Caco-2 (cell line): Measurements from ENCODE around the gene ADCYAP1R1. TPM values are rescaled to one million over a fixed set of nuclear protein-coding genes. Genes with fewer than 3 reads are reported as not detected.

Source experiments
- BruUV-seq: library from RNA; stranded (reverse); fragments of 400-500 nt; replicated peaks from 2 replicates; lab custom pipeline; 2021; lab: Mats Ljungman, UMichigan
- CTCF ChIA-PET: fragments of 300-600 bp; sonication (Branson Sonifier 250); formaldehyde crosslinking; loops from one replicate; lab custom pipeline; 2022; ENCODE audit warnings: antibody characterized with exemption; lab: Charles Lee
- POLR2A ChIA-PET: fragments of 300-600 bp; sonication (Branson Sonifier 250); formaldehyde crosslinking; loops from one replicate; lab custom pipeline; 2022; ENCODE audit warnings: antibody characterized with exemption; lab: Charles Lee
- DNase-seq, 2 experiments: peaks; one replicate each; pipeline versions ENCODE4 v3.0.0 to v3.0.0-alpha.2; 2020 to 2022
- H3K27me3 ChIP-seq: replicated peaks from 2 replicates; pipeline ENCODE4 v1.6.0; 2011; ENCODE audit warnings: low read length; ENCODE audit not compliant: control insufficient read depth, insufficient read depth
- H3K36me3 ChIP-seq: 2 replicates; pipeline ENCODE4 v1.5.1; 2011; ENCODE audit warnings: low read length; ENCODE audit not compliant: control insufficient read depth, insufficient read depth
- H3K4me1 ChIP-seq: fragments of 250-450 bp; sonication (Bioruptor Pico); 2 replicates; pipeline ENCODE4 v1.5.1; 2020; ENCODE audit warnings: mild to moderate bottlenecking
- H3K4me3 ChIP-seq: 2 replicates; pipeline ENCODE4 v1.5.1; 2011; ENCODE audit warnings: low read depth, mild to moderate bottlenecking, control low read depth, low read length
- H3K9me3 ChIP-seq: fragments of 250-450 bp; sonication (Bioruptor Pico); 2 replicates; pipeline ENCODE4 v1.5.1; 2020; ENCODE audit warnings: mild to moderate bottlenecking, moderate library complexity
- H3K27ac Mint-ChIP-seq: one replicate; pipeline ENCODE4 v1.8.0; 2022; ENCODE audit warnings: mixed read lengths; ENCODE audit not compliant: unreplicated experiment
- H3K27me3 Mint-ChIP-seq: one replicate; pipeline ENCODE4 v1.8.0; 2022; ENCODE audit warnings: mixed read lengths; ENCODE audit not compliant: insufficient read depth, unreplicated experiment
- H3K36me3 Mint-ChIP-seq: one replicate; pipeline ENCODE4 v1.8.0; 2022; ENCODE audit warnings: mild to moderate bottlenecking, mixed read lengths; ENCODE audit not compliant: insufficient read depth, unreplicated experiment
- H3K4me1 Mint-ChIP-seq: one replicate; pipeline ENCODE4 v1.8.0; 2022; ENCODE audit warnings: low read depth, mixed read lengths; ENCODE audit not compliant: unreplicated experiment
- H3K4me3 Mint-ChIP-seq: one replicate; pipeline ENCODE4 v1.8.0; 2022; ENCODE audit warnings: mild to moderate bottlenecking, moderate library complexity, mixed read lengths; ENCODE audit not compliant: unreplicated experiment
- H3K9me3 Mint-ChIP-seq: one replicate; pipeline ENCODE4 v1.8.0; 2022; ENCODE audit warnings: mixed read lengths; ENCODE audit not compliant: unreplicated experiment
- CTCF ChIP-seq, 2 experiments: fragments of 200-600 bp in 1 of 2; IDR thresholded peaks; 1 replicate in 1 of 2; 2 replicates in 1 of 2; pipeline versions ENCODE4 v1.5.1 to v1.8.0; 2011 to 2022; ENCODE audit warnings: antibody characterized with exemption in 1 of 2, control low read depth in 1 of 2, inconsistent platforms in 1 of 2, low read depth in 1 of 2, low read length in 1 of 2, mild to moderate bottlenecking in 1 of 2, moderate library complexity in 1 of 2; ENCODE audit not compliant: insufficient read depth in 1 of 2, severe bottlenecking in 1 of 2, unreplicated experiment in 1 of 2
- intact Hi-C: fragments of 100-400 bp; cut with micrococcal nuclease; formaldehyde crosslinking; loops from one replicate; pipeline ENCODE4 v1.10.0; 2022; ENCODE audit not compliant: unreplicated experiment
- total RNA-seq: library from RNA; stranded (reverse); gene quantifications from 2 replicates; pipeline ENCODE4 v1.2.3, GENCODE V29; 2022

Gene ADCYAP1R1
- total RNA-seq, 1 experiment from 2014 or later: not detected

GRCh38 chr7:31106303-31107105, 54.4 kb downstream of the ADCYAP1R1 start:
- Mint-ChIP-seq H3K9me3 (no peaks in the 10 kb centered on the region), H3K36me3 (no peaks in the 10 kb centered on the region), H3K4me3 (no peak overlapping the region), H3K27ac (no peak overlapping the region), H3K4me1 (no peaks in the 10 kb centered on the region), H3K27me3 (peaks cover 22% of the 10 kb centered on the region)
- no peak overlapping the region for H3K4me3 ChIP-seq
- TF ChIP-seq CTCF (IDR thresholded peaks at IDR 0.05; ENCODE audit: insufficient read depth in 1 of 2, low read depth in 1 of 2, low read length in 1 of 2, severe bottlenecking in 1 of 2, unreplicated experiment in 1 of 2): no peak
- H3K4me1 ChIP-seq: no peaks in the 10 kb centered on the region
- no peaks in the 10 kb centered on the region for H3K9me3 ChIP-seq
- intact Hi-C loops: no loop called here
- no TSS peak for BruUV-seq
- ChIA-PET CTCF (interaction anchor here (1.3 kb wide), 1 partner anchor 16 kb away, joined by 4 read pairs; no protein-coding TSS in a partner anchor), POLR2A (no interaction called here)
- peak in 1 of 2 experiments; percentile 19 for DNase-seq
- H3K36me3 ChIP-seq: no peaks in the 10 kb centered on the region
- peaks cover 3% of the 10 kb centered on the region for H3K27me3 ChIP-seq

GRCh38 chr7:31107106-31108090, 55.3 kb downstream of the ADCYAP1R1 start:
- Mint-ChIP-seq H3K9me3 (no peaks in the 10 kb centered on the region), H3K27ac (no peak overlapping the region), H3K27me3 (peaks cover 22% of the 10 kb centered on the region), H3K4me1 (no peaks in the 10 kb centered on the region), H3K36me3 (no peaks in the 10 kb centered on the region), H3K4me3 (no peak overlapping the region)
- POLR2A ChIA-PET: no interaction called here
- peak in 1 of 2 experiments; percentile 14 for DNase-seq
- CTCF ChIA-PET: interaction anchor here (1.3 kb wide), 1 partner anchor 15 kb away, joined by 4 read pairs; no protein-coding TSS in a partner anchor
- no peaks in the 10 kb centered on the region for H3K36me3 ChIP-seq
- H3K27me3 ChIP-seq: peaks cover 3% of the 10 kb centered on the region
- no peaks in the 10 kb centered on the region for H3K9me3 ChIP-seq
- TF ChIP-seq CTCF (IDR thresholded peaks at IDR 0.05; ENCODE audit: insufficient read depth in 1 of 2, low read depth in 1 of 2, low read length in 1 of 2, severe bottlenecking in 1 of 2, unreplicated experiment in 1 of 2): no peak
- intact Hi-C loops: no loop called here
- no peaks in the 10 kb centered on the region for H3K4me1 ChIP-seq
- no peak overlapping the region for H3K4me3 ChIP-seq
- no TSS peak for BruUV-seq

DNA sequence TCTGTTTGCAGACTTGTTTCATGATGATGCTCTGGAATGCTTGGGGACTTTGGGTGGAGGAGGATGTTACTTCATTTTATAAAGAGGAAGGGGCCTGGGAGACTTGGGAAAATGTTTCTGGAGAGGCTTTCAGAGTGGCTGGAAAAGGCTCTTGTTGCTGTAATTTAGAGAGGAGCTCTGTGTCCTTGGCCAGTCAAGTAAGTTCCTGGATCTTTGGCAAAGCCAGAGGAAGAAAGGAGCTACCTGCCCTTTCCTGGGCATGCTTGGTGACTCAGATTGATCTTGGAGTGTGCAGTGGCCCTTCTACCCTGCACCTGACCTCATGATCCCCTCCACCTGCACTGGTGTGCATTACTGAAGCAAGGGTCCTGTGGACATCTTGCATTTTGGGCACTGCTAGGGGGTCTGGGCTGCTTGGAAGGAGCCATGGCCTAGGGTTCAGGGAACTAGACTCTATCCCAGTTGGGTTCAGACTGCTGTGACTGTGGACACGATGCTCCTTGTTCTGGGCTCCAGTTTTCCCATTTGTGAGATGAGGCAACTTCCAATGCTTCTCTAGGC, 56.1 kb downstream of the ADCYAP1R1 start:
- peak in 1 of 2 experiments; percentile 11 for DNase-seq
- Mint-ChIP-seq H3K27ac (no peak overlapping the region), H3K9me3 (no peaks in the 10 kb centered on the region), H3K4me1 (no peaks in the 10 kb centered on the region), H3K27me3 (peaks cover 20% of the 10 kb centered on the region), H3K36me3 (no peaks in the 10 kb centered on the region), H3K4me3 (no peak overlapping the region)
- intact Hi-C loops: no loop called here
- BruUV-seq: no TSS peak
- POLR2A ChIA-PET: no interaction called here
- TF ChIP-seq CTCF (IDR thresholded peaks at IDR 0.05; ENCODE audit: insufficient read depth in 1 of 2, low read depth in 1 of 2, low read length in 1 of 2, severe bottlenecking in 1 of 2, unreplicated experiment in 1 of 2): no peak
- peaks cover 3% of the 10 kb centered on the region for H3K27me3 ChIP-seq
- H3K4me3 ChIP-seq: no peak overlapping the region
- no peaks in the 10 kb centered on the region for H3K9me3 ChIP-seq
- H3K4me1 ChIP-seq: no peaks in the 10 kb centered on the region
- no peaks in the 10 kb centered on the region for H3K36me3 ChIP-seq
- CTCF ChIA-PET: interaction anchor here (1.3 kb wide), 1 partner anchor 14 kb away, joined by 4 read pairs; no protein-coding TSS in a partner anchor
